HEK293 (cell line): Measurements from ENCODE around the gene MAP2.

Experiments used
- CTCF ChIA-PET: fragments of 350-600 bp; formaldehyde crosslinking; extraction: SDS; loops from one replicate; lab custom pipeline; 2021; ENCODE audit warnings: antibody characterized with exemption; lab: Yijun Ruan, JAX
- POLR2A ChIA-PET: fragments of 300-600 bp; formaldehyde crosslinking; extraction: SDS; loops from one replicate; lab custom pipeline; 2020; ENCODE audit warnings: antibody characterized with exemption, inconsistent platforms; lab: Yijun Ruan, JAX
- H3K27ac ChIP-seq: fragments of 200-500 bp; sonication (Bioruptor generic); 2 replicates; pipeline ENCODE4 v1.5.1; 2014; ENCODE audit warnings: low read depth, low read length, control low read depth, inconsistent platforms; ENCODE audit errors: extremely low read depth
- H3K36me3 ChIP-seq, 2 experiments: fragments of 200-500 bp in 1 of 2; sonication (Bioruptor generic) in 1 of 2; 1 replicate in 1 of 2; 2 replicates in 1 of 2; pipeline ENCODE4 v1.5.1; 2014 to 2017; ENCODE audit warnings: inconsistent platforms in 2 of 2, low read length in 2 of 2; ENCODE audit not compliant: control insufficient read depth in 2 of 2, insufficient read depth in 1 of 2
- H3K4me1 ChIP-seq: fragments of 200-500 bp; sonication (Bioruptor generic); 2 replicates; pipeline ENCODE4 v1.5.1; 2014; ENCODE audit warnings: mild to moderate bottlenecking, low read length, inconsistent platforms; ENCODE audit not compliant: control insufficient read depth, insufficient read depth
- H3K4me3 ChIP-seq: 2 replicates; pipeline ENCODE4 v1.5.1; 2011; ENCODE audit warnings: low read depth, mild to moderate bottlenecking, control low read depth, low read length, moderate library complexity
- H3K9me3 ChIP-seq: fragments of 200-500 bp; sonication (Bioruptor generic); 2 replicates; pipeline ENCODE4 v1.5.1; 2014; ENCODE audit warnings: low read depth, low read length, inconsistent platforms; ENCODE audit not compliant: control insufficient read depth, insufficient read depth
- GLI2 ChIP-seq: fragments of 450-650 bp; formaldehyde crosslinking; IDR thresholded peaks from 2 replicates; pipeline ENCODE4; 2017; ENCODE audit warnings: missing biosample characterization, missing genetic modification characterization, low read depth, borderline replicate concordance
- IKZF3 ChIP-seq: fragments of 450-650 bp; IDR thresholded peaks from 2 replicates; pipeline ENCODE4 v1.5.0; 2018; ENCODE audit warnings: missing biosample characterization, mild to moderate bottlenecking, missing genetic modification characterization, moderate library complexity
- KLF10 ChIP-seq: fragments of 450-650 bp; IDR thresholded peaks from 2 replicates; pipeline ENCODE4 v1.5.1; 2018; ENCODE audit warnings: missing biosample characterization, mild to moderate bottlenecking, missing genetic modification characterization
- OSR2 ChIP-seq: fragments of 450-650 bp; formaldehyde crosslinking; IDR thresholded peaks from 2 replicates; pipeline ENCODE4 v1.5.1; 2016; ENCODE audit warnings: missing biosample characterization, missing genetic modification characterization
- RBAK ChIP-seq: fragments of 450-650 bp; formaldehyde crosslinking; IDR thresholded peaks from 2 replicates; pipeline ENCODE4 v1.5.1; 2016; ENCODE audit warnings: missing biosample characterization, missing genetic modification characterization
- SCRT1 ChIP-seq: fragments of 450-650 bp; formaldehyde crosslinking; IDR thresholded peaks from 2 replicates; pipeline ENCODE4 v1.5.1; 2016; ENCODE audit warnings: missing biosample characterization, missing genetic modification characterization, borderline replicate concordance
- SCRT2 ChIP-seq: fragments of 450-650 bp; formaldehyde crosslinking; IDR thresholded peaks from 2 replicates; pipeline ENCODE4 v1.5.1; 2016; ENCODE audit warnings: missing biosample characterization, missing genetic modification characterization
- WT1 ChIP-seq: fragments of 450-650 bp; formaldehyde crosslinking; IDR thresholded peaks from 2 replicates; pipeline ENCODE4 v1.5.1; 2016; ENCODE audit warnings: missing biosample characterization, missing genetic modification characterization
- ZBTB17 ChIP-seq: fragments of 450-650 bp; formaldehyde crosslinking; IDR thresholded peaks from 2 replicates; pipeline ENCODE4 v1.5.1; 2016; ENCODE audit warnings: missing biosample characterization, missing genetic modification characterization
- ZEB2 ChIP-seq: fragments of 450-650 bp; formaldehyde crosslinking; IDR thresholded peaks from 2 replicates; pipeline ENCODE4 v1.5.1; 2016; ENCODE audit warnings: missing biosample characterization, missing genetic modification characterization
- ZFP3 ChIP-seq: fragments of 450-650 bp; formaldehyde crosslinking; IDR thresholded peaks from 2 replicates; pipeline ENCODE4 v1.5.1; 2016; ENCODE audit warnings: low read depth, missing biosample characterization, missing genetic modification characterization
- ZNF146 ChIP-seq: fragments of 450-650 bp; formaldehyde crosslinking; IDR thresholded peaks from 2 replicates; pipeline ENCODE4 v1.5.1; 2016; ENCODE audit warnings: missing biosample characterization, missing genetic modification characterization
- ZNF2 ChIP-seq: fragments of 450-650 bp; formaldehyde crosslinking; IDR thresholded peaks from 2 replicates; pipeline ENCODE4 v1.5.1; 2016; ENCODE audit warnings: missing biosample characterization, missing genetic modification characterization
- ZNF202 ChIP-seq: fragments of 450-650 bp; formaldehyde crosslinking; IDR thresholded peaks from 2 replicates; pipeline ENCODE4 v1.5.1; 2016; ENCODE audit warnings: missing biosample characterization, missing genetic modification characterization, borderline replicate concordance
- ZNF239 ChIP-seq: fragments of 450-650 bp; formaldehyde crosslinking; IDR thresholded peaks from 2 replicates; pipeline ENCODE4 v1.5.1; 2016; ENCODE audit warnings: missing biosample characterization, missing genetic modification characterization
- ZNF324 ChIP-seq: fragments of 450-650 bp; formaldehyde crosslinking; IDR thresholded peaks from 2 replicates; pipeline ENCODE4 v1.5.1; 2016; ENCODE audit warnings: missing biosample characterization, missing genetic modification characterization
- ZNF335 ChIP-seq: fragments of 450-650 bp; formaldehyde crosslinking; conservative IDR thresholded peaks from 2 replicates; pipeline ENCODE4 v1.5.1; 2016; ENCODE audit warnings: missing biosample characterization, missing genetic modification characterization
- ZNF433 ChIP-seq: fragments of 450-650 bp; formaldehyde crosslinking; IDR thresholded peaks from 2 replicates; pipeline ENCODE4 v1.5.1; 2016; ENCODE audit warnings: missing biosample characterization, missing genetic modification characterization, low read depth
- ZNF596 ChIP-seq: fragments of 450-650 bp; IDR thresholded peaks from 2 replicates; pipeline ENCODE4 v1.5.0; 2018; ENCODE audit warnings: missing biosample characterization, mild to moderate bottlenecking, missing genetic modification characterization, moderate library complexity
- ZNF624 ChIP-seq: fragments of 450-650 bp; formaldehyde crosslinking; IDR thresholded peaks from 2 replicates; pipeline ENCODE4 v1.5.1; 2017; ENCODE audit warnings: missing biosample characterization, missing genetic modification characterization
- ZNF707 ChIP-seq: fragments of 450-650 bp; formaldehyde crosslinking; IDR thresholded peaks from 2 replicates; pipeline ENCODE4 v1.5.1; 2016; ENCODE audit warnings: missing biosample characterization, missing genetic modification characterization
- ZNF777 ChIP-seq: fragments of 450-650 bp; formaldehyde crosslinking; IDR thresholded peaks from 2 replicates; pipeline ENCODE4 v1.5.1; 2017; ENCODE audit warnings: missing biosample characterization, missing genetic modification characterization, borderline replicate concordance
- TF ChIP-seq, protein P1 (sequence below): fragments of 450-650 bp; formaldehyde crosslinking; IDR thresholded peaks from 2 replicates; pipeline ENCODE4; 2016; ENCODE audit warnings: missing biosample characterization, missing genetic modification characterization
- TF ChIP-seq, protein P2 (sequence below): fragments of 450-650 bp; formaldehyde crosslinking; IDR thresholded peaks from 2 replicates; pipeline ENCODE4 v1.5.1; 2016; ENCODE audit warnings: missing biosample characterization, missing genetic modification characterization, borderline replicate concordance
- TF ChIP-seq, protein P3 (sequence below): fragments of 450-650 bp; formaldehyde crosslinking; IDR thresholded peaks from 2 replicates; pipeline ENCODE4 v1.5.1; 2016; ENCODE audit warnings: missing biosample characterization, missing genetic modification characterization
- TF ChIP-seq, protein P4 (sequence below): fragments of 450-650 bp; formaldehyde crosslinking; IDR thresholded peaks from 2 replicates; pipeline ENCODE4 v1.5.1; 2016; ENCODE audit warnings: missing biosample characterization, missing genetic modification characterization

The MAP2 gene

DNA sequence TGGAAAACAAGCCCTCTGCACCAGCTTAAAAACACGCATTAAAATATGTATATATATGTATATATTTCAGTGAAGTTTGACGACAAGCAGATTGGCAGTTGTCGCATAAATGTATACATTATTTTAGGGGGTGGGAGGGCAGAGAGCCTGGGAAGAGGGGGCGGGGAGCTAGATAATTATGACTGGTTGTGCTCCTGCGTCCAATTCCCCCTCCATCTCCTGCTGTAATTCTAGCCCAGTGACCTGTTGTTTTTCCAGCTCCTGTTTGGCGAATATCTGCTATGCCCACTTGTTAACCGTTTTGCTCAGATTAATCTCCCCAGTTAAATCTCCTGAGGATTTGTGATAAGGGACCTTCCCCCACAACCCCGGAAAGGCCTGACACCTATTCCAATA, 348.4 kb downstream of the MAP2 start:
- CTCF ChIA-PET = interaction anchor here (0.6 to 1.4 kb wide), 3 partner anchors 189 to 437 kb away, joined by 3 to 5 read pairs (median 4); no protein-coding TSS in a partner anchor
- Histone ChIP-seq H3K27ac (no peak overlapping the region), H3K36me3 (no peaks in the 10 kb centered on the region), H3K4me1 (no peaks in the 10 kb centered on the region), H3K9me3 (no peaks in the 10 kb centered on the region), H3K4me3 (peak overlapping the region; percentile 61)
- TF ChIP-seq, protein P1, sequence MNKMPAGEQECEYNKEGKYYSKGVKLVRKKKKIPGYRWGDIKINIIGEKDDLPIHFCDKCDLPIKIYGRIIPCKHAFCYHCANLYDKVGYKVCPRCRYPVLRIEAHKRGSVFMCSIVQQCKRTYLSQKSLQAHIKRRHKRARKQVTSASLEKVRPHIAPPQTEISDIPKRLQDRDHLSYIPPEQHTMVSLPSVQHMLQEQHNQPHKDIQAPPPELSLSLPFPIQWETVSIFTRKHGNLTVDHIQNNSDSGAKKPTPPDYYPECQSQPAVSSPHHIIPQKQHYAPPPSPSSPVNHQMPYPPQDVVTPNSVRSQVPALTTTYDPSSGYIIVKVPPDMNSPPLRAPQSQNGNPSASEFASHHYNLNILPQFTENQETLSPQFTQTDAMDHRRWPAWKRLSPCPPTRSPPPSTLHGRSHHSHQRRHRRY (tag by site-specific recombination) = no peak
- TF ChIP-seq SCRT2 (tag by site-specific recombination) = peak; percentile 82
- TF ChIP-seq WT1 (tag by site-specific recombination) = no peak
- no peak for TF ChIP-seq ZNF433
- TF ChIP-seq ZFP3 (tag by site-specific recombination) = no peak
- TF ChIP-seq ZNF202 (tag by site-specific recombination) = no peak
- TF ChIP-seq, protein P2, sequence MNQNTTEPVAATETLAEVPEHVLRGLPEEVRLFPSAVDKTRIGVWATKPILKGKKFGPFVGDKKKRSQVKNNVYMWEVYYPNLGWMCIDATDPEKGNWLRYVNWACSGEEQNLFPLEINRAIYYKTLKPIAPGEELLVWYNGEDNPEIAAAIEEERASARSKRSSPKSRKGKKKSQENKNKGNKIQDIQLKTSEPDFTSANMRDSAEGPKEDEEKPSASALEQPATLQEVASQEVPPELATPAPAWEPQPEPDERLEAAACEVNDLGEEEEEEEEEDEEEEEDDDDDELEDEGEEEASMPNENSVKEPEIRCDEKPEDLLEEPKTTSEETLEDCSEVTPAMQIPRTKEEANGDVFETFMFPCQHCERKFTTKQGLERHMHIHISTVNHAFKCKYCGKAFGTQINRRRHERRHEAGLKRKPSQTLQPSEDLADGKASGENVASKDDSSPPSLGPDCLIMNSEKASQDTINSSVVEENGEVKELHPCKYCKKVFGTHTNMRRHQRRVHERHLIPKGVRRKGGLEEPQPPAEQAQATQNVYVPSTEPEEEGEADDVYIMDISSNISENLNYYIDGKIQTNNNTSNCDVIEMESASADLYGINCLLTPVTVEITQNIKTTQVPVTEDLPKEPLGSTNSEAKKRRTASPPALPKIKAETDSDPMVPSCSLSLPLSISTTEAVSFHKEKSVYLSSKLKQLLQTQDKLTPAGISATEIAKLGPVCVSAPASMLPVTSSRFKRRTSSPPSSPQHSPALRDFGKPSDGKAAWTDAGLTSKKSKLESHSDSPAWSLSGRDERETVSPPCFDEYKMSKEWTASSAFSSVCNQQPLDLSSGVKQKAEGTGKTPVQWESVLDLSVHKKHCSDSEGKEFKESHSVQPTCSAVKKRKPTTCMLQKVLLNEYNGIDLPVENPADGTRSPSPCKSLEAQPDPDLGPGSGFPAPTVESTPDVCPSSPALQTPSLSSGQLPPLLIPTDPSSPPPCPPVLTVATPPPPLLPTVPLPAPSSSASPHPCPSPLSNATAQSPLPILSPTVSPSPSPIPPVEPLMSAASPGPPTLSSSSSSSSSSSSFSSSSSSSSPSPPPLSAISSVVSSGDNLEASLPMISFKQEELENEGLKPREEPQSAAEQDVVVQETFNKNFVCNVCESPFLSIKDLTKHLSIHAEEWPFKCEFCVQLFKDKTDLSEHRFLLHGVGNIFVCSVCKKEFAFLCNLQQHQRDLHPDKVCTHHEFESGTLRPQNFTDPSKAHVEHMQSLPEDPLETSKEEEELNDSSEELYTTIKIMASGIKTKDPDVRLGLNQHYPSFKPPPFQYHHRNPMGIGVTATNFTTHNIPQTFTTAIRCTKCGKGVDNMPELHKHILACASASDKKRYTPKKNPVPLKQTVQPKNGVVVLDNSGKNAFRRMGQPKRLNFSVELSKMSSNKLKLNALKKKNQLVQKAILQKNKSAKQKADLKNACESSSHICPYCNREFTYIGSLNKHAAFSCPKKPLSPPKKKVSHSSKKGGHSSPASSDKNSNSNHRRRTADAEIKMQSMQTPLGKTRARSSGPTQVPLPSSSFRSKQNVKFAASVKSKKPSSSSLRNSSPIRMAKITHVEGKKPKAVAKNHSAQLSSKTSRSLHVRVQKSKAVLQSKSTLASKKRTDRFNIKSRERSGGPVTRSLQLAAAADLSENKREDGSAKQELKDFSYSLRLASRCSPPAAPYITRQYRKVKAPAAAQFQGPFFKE (tag by site-specific recombination) = no peak
- no peak for TF ChIP-seq ZNF596 (tag by site-specific recombination)
- no peak for TF ChIP-seq IKZF3
- TF ChIP-seq SCRT1 (tag by site-specific recombination) = 0 out of 2 replicates have a peak, but pooled peaks have one; percentile 30
- no peak for TF ChIP-seq GLI2
- no peak for TF ChIP-seq ZNF239
- no peak for TF ChIP-seq ZNF146 (tag by site-specific recombination)
- no peak for TF ChIP-seq OSR2 (tag by site-specific recombination)
- no peak for TF ChIP-seq ZNF777 (tag by site-specific recombination)
- TF ChIP-seq ZEB2 (tag by site-specific recombination) = no peak
- TF ChIP-seq ZBTB17 (tag by site-specific recombination) = no peak
- TF ChIP-seq, protein P3, sequence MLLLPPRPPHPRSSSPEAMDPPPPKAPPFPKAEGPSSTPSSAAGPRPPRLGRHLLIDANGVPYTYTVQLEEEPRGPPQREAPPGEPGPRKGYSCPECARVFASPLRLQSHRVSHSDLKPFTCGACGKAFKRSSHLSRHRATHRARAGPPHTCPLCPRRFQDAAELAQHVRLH (tag by site-specific recombination) = no peak
- no peak for TF ChIP-seq KLF10 (tag by site-specific recombination)
- no peak for TF ChIP-seq ZNF707 (tag by site-specific recombination)
- no peak for TF ChIP-seq ZNF624
- no peak for TF ChIP-seq ZNF2
- TF ChIP-seq, protein P4, sequence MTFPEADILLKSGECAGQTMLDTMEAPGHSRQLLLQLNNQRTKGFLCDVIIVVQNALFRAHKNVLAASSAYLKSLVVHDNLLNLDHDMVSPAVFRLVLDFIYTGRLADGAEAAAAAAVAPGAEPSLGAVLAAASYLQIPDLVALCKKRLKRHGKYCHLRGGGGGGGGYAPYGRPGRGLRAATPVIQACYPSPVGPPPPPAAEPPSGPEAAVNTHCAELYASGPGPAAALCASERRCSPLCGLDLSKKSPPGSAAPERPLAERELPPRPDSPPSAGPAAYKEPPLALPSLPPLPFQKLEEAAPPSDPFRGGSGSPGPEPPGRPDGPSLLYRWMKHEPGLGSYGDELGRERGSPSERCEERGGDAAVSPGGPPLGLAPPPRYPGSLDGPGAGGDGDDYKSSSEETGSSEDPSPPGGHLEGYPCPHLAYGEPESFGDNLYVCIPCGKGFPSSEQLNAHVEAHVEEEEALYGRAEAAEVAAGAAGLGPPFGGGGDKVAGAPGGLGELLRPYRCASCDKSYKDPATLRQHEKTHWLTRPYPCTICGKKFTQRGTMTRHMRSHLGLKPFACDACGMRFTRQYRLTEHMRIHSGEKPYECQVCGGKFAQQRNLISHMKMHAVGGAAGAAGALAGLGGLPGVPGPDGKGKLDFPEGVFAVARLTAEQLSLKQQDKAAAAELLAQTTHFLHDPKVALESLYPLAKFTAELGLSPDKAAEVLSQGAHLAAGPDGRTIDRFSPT (tag by site-specific recombination) = no peak
- no peak for TF ChIP-seq ZNF324 (tag by site-specific recombination)
- 0 out of 2 replicates have a peak, but pooled peaks have one; percentile 25 for TF ChIP-seq ZNF335 (tag by site-specific recombination)
- no peak for TF ChIP-seq RBAK (tag by site-specific recombination)
- POLR2A ChIA-PET = no interaction called here
